Glutamatergic neuron (in vitro differentiated cells): ENCODE measurements around the gene AFMID. TPM values are rescaled to one million over a fixed set of nuclear protein-coding genes. Genes with fewer than 3 reads are reported as not detected.

Experiments used
- DNase-seq: peaks from one replicate; pipeline ENCODE4 v3.0.0; 2022
- H3K27ac Mint-ChIP-seq: one replicate; pipeline ENCODE4 v1.8.0; 2020; ENCODE audit warnings: mild to moderate bottlenecking, mixed read lengths, inconsistent platforms; ENCODE audit not compliant: unreplicated experiment
- H3K27me3 Mint-ChIP-seq: one replicate; pipeline ENCODE4 v1.8.0; 2020; ENCODE audit warnings: mild to moderate bottlenecking, moderate library complexity, mixed read lengths, inconsistent platforms; ENCODE audit not compliant: unreplicated experiment
- H3K36me3 Mint-ChIP-seq: one replicate; pipeline ENCODE4 v1.8.0; 2020; ENCODE audit warnings: mild to moderate bottlenecking, mixed read lengths, inconsistent platforms; ENCODE audit not compliant: unreplicated experiment
- H3K4me1 Mint-ChIP-seq: one replicate; pipeline ENCODE4 v1.8.0; 2020; ENCODE audit warnings: mild to moderate bottlenecking, low read depth, mixed read lengths, inconsistent platforms; ENCODE audit not compliant: unreplicated experiment
- H3K4me3 Mint-ChIP-seq: one replicate; pipeline ENCODE4 v1.8.0; 2020; ENCODE audit warnings: mild to moderate bottlenecking, mixed read lengths, inconsistent platforms; ENCODE audit not compliant: unreplicated experiment
- H3K9me3 Mint-ChIP-seq: one replicate; pipeline ENCODE4 v1.8.0; 2020; ENCODE audit warnings: mild to moderate bottlenecking, moderate library complexity, mixed read lengths, inconsistent platforms; ENCODE audit not compliant: unreplicated experiment
- total RNA-seq: library from RNA; stranded (reverse); fragmentation: NEBNext Ultra II Directional; extraction: Animal tissue kit (Norgen Biotek cat#: 25700); gene quantifications from one replicate; pipeline ENCODE4 v1.2.1, GENCODE V29; 2021; ENCODE audit not compliant: unreplicated experiment
- TF ChIP-seq, protein P1 (sequence below): fragments of 200-600 bp; sonication (generic); IDR thresholded peaks from one replicate; pipeline ENCODE4 v1.5.0; 2021; ENCODE audit not compliant: partially characterized antibody, unreplicated experiment

The AFMID gene
- total RNA-seq, 1 donor from 2014 or later = 29.9 TPM

DNA sequence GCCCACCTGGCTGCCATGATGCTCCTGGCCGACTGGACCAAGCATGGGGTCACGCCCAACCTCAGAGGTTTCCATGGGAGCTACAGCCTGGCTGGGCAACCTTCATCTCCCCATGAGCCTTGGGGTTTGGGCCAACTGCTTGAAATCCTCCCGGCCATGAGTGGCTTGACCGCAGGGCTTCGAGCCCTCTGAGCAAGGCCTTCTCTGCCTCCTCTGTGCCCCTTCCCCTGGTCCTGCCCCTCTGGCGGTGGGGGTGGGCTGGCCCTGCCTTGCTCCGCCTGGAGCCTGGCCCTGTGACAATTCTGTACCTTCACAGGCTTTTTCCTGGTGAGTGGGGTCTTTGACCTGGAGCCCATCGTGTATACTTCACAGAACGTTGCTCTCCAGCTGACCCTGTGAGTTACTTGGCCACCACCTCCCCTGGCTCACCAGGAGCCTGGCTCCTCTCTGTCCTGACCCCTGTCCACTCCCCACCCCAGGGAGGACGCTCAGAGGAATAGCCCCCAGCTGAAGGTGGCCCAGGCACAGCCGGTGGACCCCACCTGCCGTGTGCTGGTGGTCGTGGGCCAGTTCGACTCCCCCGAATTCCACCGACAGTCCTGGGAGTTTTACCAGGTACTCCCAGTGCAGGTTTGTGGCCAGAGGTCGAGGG lies 18.1 kb downstream of the AFMID start:
- TF ChIP-seq, protein P1, sequence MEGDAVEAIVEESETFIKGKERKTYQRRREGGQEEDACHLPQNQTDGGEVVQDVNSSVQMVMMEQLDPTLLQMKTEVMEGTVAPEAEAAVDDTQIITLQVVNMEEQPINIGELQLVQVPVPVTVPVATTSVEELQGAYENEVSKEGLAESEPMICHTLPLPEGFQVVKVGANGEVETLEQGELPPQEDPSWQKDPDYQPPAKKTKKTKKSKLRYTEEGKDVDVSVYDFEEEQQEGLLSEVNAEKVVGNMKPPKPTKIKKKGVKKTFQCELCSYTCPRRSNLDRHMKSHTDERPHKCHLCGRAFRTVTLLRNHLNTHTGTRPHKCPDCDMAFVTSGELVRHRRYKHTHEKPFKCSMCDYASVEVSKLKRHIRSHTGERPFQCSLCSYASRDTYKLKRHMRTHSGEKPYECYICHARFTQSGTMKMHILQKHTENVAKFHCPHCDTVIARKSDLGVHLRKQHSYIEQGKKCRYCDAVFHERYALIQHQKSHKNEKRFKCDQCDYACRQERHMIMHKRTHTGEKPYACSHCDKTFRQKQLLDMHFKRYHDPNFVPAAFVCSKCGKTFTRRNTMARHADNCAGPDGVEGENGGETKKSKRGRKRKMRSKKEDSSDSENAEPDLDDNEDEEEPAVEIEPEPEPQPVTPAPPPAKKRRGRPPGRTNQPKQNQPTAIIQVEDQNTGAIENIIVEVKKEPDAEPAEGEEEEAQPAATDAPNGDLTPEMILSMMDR = no peak
- no peaks in the 10 kb centered on the region for H3K4me1 Mint-ChIP-seq
- H3K27me3 Mint-ChIP-seq = no peaks in the 10 kb centered on the region
- no peak for DNase-seq
- H3K9me3 Mint-ChIP-seq = peaks cover 2% of the 10 kb centered on the region
- no peak overlapping the region for H3K27ac Mint-ChIP-seq
- H3K36me3 Mint-ChIP-seq = no peaks in the 10 kb centered on the region
- no peak overlapping the region for H3K4me3 Mint-ChIP-seq

DNA sequence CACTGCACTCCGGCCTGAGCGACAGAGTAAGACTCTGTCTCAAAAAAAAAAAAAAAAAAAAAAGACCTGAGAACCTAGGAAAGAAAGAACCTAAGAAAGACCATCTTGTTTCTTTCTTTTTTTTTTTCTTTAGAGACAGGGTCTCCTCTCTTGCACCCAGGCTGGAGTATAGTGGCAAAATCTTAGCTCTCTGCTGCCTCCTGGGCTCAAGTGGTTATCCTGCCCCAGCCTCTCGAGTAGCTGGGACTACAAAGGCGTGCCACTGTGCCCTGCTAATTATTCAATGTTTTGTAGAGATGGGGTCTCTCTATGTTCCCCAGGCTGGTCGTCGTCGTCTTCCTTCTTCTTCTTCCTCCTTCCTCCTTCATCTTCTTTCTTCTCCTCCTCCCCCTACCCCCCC lies 19.1 kb downstream of the AFMID start:
- Mint-ChIP-seq H3K4me3 (no peak overlapping the region), H3K27me3 (no peaks in the 10 kb centered on the region), H3K9me3 (peaks cover 2% of the 10 kb centered on the region), H3K27ac (no peak overlapping the region), H3K36me3 (no peaks in the 10 kb centered on the region), H3K4me1 (no peaks in the 10 kb centered on the region)
- TF ChIP-seq, protein P1 = no peak
- no peak for DNase-seq

DNA sequence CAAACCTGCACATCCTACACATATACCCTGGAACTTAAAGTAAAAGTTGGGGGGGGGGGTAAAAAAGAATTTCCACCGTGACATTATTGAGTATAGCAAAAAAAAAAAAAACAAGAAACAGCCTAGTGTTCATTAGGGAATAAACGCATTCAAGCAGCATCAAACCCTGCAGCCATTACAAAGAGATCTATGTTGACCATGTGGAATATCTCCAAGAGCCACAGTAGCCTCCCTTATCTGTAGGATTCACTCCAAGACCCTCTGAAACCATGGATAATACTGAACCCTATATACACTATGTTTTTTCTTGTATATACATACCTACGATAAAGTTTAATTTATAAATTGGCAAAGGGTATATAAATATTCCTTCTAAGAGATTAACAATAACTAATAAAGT lies 21.3 kb downstream of the AFMID start:
- Mint-ChIP-seq H3K9me3 (peaks cover 2% of the 10 kb centered on the region), H3K27me3 (peaks cover 1% of the 10 kb centered on the region), H3K27ac (no peak overlapping the region), H3K4me3 (no peak overlapping the region), H3K4me1 (no peaks in the 10 kb centered on the region), H3K36me3 (no peaks in the 10 kb centered on the region)
- DNase-seq = no peak
- TF ChIP-seq, protein P1 = no peak

DNA sequence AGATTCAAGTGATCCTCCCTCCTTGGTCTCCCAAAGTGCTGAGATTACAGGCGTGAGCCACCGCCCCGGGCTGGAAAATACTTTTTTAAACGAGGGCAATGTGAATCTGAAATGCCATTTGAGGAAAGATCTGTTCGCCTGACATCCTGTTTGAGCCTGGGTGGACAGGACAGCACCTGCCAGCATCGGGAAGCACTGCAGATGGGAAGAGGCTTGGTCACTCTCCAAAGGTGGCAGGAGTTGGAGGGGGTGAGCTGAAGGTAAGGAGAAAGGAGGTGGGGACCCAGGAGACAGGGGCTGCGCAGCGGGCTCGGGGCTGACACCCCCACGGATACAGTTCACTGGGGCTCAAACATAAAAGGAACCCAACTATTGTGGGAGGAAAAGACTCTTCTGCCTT lies 22.9 kb downstream of the AFMID start:
- H3K4me1 Mint-ChIP-seq = no peaks in the 10 kb centered on the region
- H3K36me3 Mint-ChIP-seq = no peaks in the 10 kb centered on the region
- DNase-seq = no peak
- TF ChIP-seq, protein P1 = no peak
- peaks cover 3% of the 10 kb centered on the region for H3K9me3 Mint-ChIP-seq
- H3K4me3 Mint-ChIP-seq = no peak overlapping the region
- no peak overlapping the region for H3K27ac Mint-ChIP-seq
- H3K27me3 Mint-ChIP-seq = peaks cover 1% of the 10 kb centered on the region

DNA sequence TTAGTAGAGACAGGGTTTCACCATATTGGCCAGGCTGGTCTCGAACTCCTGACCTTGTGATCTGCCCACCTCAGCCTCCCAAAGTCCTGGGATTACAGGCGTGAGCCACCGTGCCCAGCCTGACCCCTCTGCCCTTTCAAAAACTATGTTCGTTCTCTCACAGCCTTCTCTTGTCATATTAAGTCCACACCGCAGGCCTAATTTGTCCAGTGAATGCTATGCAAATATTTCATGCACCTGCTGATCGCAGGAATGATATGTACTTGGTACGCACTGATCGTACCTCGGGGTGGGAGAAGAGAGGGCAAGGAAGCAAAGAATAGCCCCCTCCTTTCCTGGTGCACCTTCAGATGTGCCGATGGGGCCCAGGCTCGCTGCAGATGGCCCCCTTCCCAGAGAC lies 23.9 kb downstream of the AFMID start:
- H3K27ac Mint-ChIP-seq = no peak overlapping the region
- no peaks in the 10 kb centered on the region for H3K36me3 Mint-ChIP-seq
- TF ChIP-seq, protein P1 = no peak
- no peak overlapping the region for H3K4me3 Mint-ChIP-seq
- peaks cover 1% of the 10 kb centered on the region for H3K4me1 Mint-ChIP-seq
- peaks cover 1% of the 10 kb centered on the region for H3K27me3 Mint-ChIP-seq
- peaks cover 3% of the 10 kb centered on the region for H3K9me3 Mint-ChIP-seq
- no peak for DNase-seq
